Suprapubic skin (tissue), 3 donors: Measurements from ENCODE around the gene ANK2.

Experiments used
- POLR2A ChIP-seq, 2 donors: fragments of 450-650 bp; IDR thresholded peaks; one replicate each; pipeline ENCODE4 v1.6.1; 2017; ENCODE audit warnings: antibody characterized with exemption in 2 of 2, mild to moderate bottlenecking in 2 of 2, moderate library complexity in 2 of 2
- TF ChIP-seq, protein P1 (sequence below), 2 donors: fragments of 200-600 bp in 1 of 2; fragments of 450-650 bp in 1 of 2; sonication (generic) in 1 of 2; IDR thresholded peaks; one replicate each; pipeline ENCODE4 v1.5.1; 2016 to 2019; ENCODE audit warnings: antibody characterized with exemption in 2 of 2, mild to moderate bottlenecking in 1 of 2, moderate library complexity in 1 of 2

DNA sequence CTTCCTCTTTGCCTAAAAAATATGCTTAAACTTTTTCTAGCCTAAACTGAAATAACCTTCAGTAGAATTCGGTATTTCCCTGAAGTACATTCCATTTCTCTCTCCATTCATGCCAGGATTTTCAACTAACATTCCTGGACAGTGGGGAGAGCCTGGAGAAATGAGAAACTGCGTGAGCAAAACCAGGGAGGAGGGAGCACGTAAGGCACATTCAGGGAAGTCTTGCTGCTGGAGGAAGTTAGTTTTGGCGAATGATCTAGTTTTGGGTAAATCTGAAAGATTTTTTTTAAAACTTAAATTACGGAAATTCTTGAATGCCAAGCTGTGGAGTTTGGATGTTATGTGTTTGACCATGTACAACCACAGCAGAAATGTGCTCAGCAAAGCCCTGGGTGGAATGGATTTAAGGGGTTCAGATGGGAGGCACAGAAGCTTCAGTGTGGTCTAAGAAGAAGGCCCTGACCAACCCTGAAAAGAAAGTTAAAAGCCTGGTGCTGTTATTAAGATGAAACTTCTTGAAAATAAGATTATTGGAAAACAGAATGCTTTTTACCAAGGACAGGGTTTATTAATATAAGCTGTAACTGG is 347.8 kb downstream of the ANK2 start:
- TF ChIP-seq, protein P1, sequence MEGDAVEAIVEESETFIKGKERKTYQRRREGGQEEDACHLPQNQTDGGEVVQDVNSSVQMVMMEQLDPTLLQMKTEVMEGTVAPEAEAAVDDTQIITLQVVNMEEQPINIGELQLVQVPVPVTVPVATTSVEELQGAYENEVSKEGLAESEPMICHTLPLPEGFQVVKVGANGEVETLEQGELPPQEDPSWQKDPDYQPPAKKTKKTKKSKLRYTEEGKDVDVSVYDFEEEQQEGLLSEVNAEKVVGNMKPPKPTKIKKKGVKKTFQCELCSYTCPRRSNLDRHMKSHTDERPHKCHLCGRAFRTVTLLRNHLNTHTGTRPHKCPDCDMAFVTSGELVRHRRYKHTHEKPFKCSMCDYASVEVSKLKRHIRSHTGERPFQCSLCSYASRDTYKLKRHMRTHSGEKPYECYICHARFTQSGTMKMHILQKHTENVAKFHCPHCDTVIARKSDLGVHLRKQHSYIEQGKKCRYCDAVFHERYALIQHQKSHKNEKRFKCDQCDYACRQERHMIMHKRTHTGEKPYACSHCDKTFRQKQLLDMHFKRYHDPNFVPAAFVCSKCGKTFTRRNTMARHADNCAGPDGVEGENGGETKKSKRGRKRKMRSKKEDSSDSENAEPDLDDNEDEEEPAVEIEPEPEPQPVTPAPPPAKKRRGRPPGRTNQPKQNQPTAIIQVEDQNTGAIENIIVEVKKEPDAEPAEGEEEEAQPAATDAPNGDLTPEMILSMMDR (IDR thresholded peaks at IDR 0.05), result no peak
- no peak for TF ChIP-seq POLR2A (IDR thresholded peaks at IDR 0.05)
